ENCODE results near the gene ZNF274. TPM values are rescaled to one million over a fixed set of nuclear protein-coding genes. Genes with fewer than 3 reads are reported as not detected.

ZNF274 gene
- total and polyA plus RNA-seq, 9 of the 15 experiments (the other 6 are each of a cell fraction or from before 2014, with no cell fraction given): 5.2 to 37.0 (median 28.1) TPM

- TF ChIP-seq FOXK1 (CRISPR knock-in tag; IDR thresholded peaks at IDR 0.05; ENCODE audit: borderline replicate concordance) (no peak), E2F6 (IDR thresholded peaks at IDR 0.05; ENCODE audit: borderline replicate concordance in 1 of 2, extremely low read depth in 1 of 2, insufficient read depth in 1 of 2, insufficient read length in 1 of 2, low read depth in 1 of 2, low read length in 1 of 2, poor library complexity in 1 of 2, severe bottlenecking in 1 of 2) (peak in 1 of 2 experiments; percentile 47), NFE2L1 (tag; IDR thresholded peaks at IDR 0.05; ENCODE audit: borderline replicate concordance, low read depth) (no peak), CBFA2T3 (IDR thresholded peaks at IDR 0.05) (no peak), ERF (CRISPR knock-in tag; IDR thresholded peaks at IDR 0.05) (no peak), NR0B1 (IDR thresholded peaks at IDR 0.05; ENCODE audit: partially characterized antibody) (no peak), KLF13 (tag; IDR thresholded peaks at IDR 0.05; ENCODE audit: borderline replicate concordance, low read depth) (no peak), SUPT5H (IDR thresholded peaks at IDR 0.05) (peak; percentile 71), ZNF274 (IDR thresholded peaks at IDR 0.05; ENCODE audit: borderline replicate concordance, low read depth, low read length) (no peak), DPF2 (IDR thresholded peaks at IDR 0.05) (no peak), ZNF12 (CRISPR knock-in tag; IDR thresholded peaks at IDR 0.05) (no peak), ZNF280A (IDR thresholded peaks at IDR 0.05; ENCODE audit: low read depth, partially characterized antibody) (no peak), ZNF121 (CRISPR knock-in tag; conservative IDR thresholded peaks at IDR 0.05) (no peak), TAF1 (IDR thresholded peaks at IDR 0.05; ENCODE audit: control insufficient read depth, extremely low read depth, insufficient read depth, low read length, severe bottlenecking) (peak; percentile 48), ZFP36 (IDR thresholded peaks at IDR 0.05; ENCODE audit: low read depth, low read length, partially characterized antibody) (peak; percentile 53)
Observed at GRCh38 chr19:58150328-58150921, 32.4 kb upstream of the ZNF274 start, which contains the start of gene ZNF329 (continued).
